CD8-positive, alpha-beta memory T cell (primary cell): ENCODE data around the gene COPZ1. TPM values are rescaled to one million over a fixed set of nuclear protein-coding genes. Genes with fewer than 3 reads are reported as not detected.
A peak's percentile ranks its signal among the peaks of the same experiment; 100 is the strongest.

Source experiments
- CTCF ChIA-PET: fragments of 350-600 bp; sonication (Branson Sonifier 250); formaldehyde crosslinking; loops from one replicate; lab custom pipeline; 2021; ENCODE audit warnings: antibody characterized with exemption; lab: Charles Lee
- POLR2A ChIA-PET: fragments of 350-600 bp; sonication (Branson Sonifier 250); formaldehyde crosslinking; loops from one replicate; lab custom pipeline; 2021; ENCODE audit warnings: antibody characterized with exemption; lab: Charles Lee
- DNase-seq, 5 donors: peaks; one replicate each; pipeline versions ENCODE4 v3.0.0 to v3.0.0-alpha.2; 2020 to 2022; ENCODE audit warnings: mixed read lengths in 1 of 5
- H3K27ac ChIP-seq: one replicate; pipeline ENCODE4 v1.7.0; 2013; ENCODE audit warnings: low read depth, mild to moderate bottlenecking, low read length, moderate library complexity
- H3K27me3 ChIP-seq: 2 replicates; pipeline ENCODE4 v1.7.0; 2013; ENCODE audit warnings: low read length, mild to moderate bottlenecking; ENCODE audit not compliant: insufficient read depth, poor library complexity, severe bottlenecking
- H3K36me3 ChIP-seq: 2 replicates; pipeline ENCODE4 v1.7.0; 2013; ENCODE audit warnings: mild to moderate bottlenecking, low read length, moderate library complexity; ENCODE audit not compliant: insufficient read depth
- H3K4me1 ChIP-seq: 2 replicates; pipeline ENCODE4 v1.7.0; 2013; ENCODE audit warnings: mild to moderate bottlenecking, low read length, moderate library complexity; ENCODE audit not compliant: insufficient read depth
- H3K4me3 ChIP-seq: 2 replicates; pipeline ENCODE4 v1.7.0; 2013; ENCODE audit warnings: mild to moderate bottlenecking, low read length
- H3K9me3 ChIP-seq: 2 replicates; pipeline ENCODE4 v1.7.0; 2013; ENCODE audit warnings: mild to moderate bottlenecking, low read length
- H3K27ac Mint-ChIP-seq, 8 donors: one replicate each; pipeline ENCODE4 v1.8.0; 2020 to 2021; ENCODE audit warnings: mixed read lengths in 8 of 8, mild to moderate bottlenecking in 6 of 8, inconsistent platforms in 3 of 8, moderate library complexity in 3 of 8
- H3K27me3 Mint-ChIP-seq, 2 donors: one replicate each; pipeline ENCODE4 v1.8.0; 2020 to 2021; ENCODE audit warnings: mixed read lengths in 2 of 2, mild to moderate bottlenecking in 1 of 2, moderate library complexity in 1 of 2
- H3K36me3 Mint-ChIP-seq, 3 donors: one replicate each; pipeline ENCODE4 v1.8.0; 2020 to 2021; ENCODE audit warnings: mixed read lengths in 3 of 3, inconsistent platforms in 1 of 3, mild to moderate bottlenecking in 1 of 3
- H3K4me1 Mint-ChIP-seq, 3 donors: one replicate each; pipeline ENCODE4 v1.8.0; 2020 to 2021; ENCODE audit warnings: mixed read lengths in 3 of 3, inconsistent platforms in 1 of 3, mild to moderate bottlenecking in 1 of 3
- H3K4me3 Mint-ChIP-seq, 7 donors: one replicate each; pipeline ENCODE4 v1.8.0; 2020 to 2021; ENCODE audit warnings: mixed read lengths in 7 of 7, mild to moderate bottlenecking in 6 of 7, moderate library complexity in 4 of 7, inconsistent platforms in 2 of 7
- H3K9me3 Mint-ChIP-seq, 5 donors: one replicate each; pipeline ENCODE4 v1.8.0; 2020 to 2022; ENCODE audit warnings: mixed read lengths in 5 of 5, mild to moderate bottlenecking in 3 of 5, moderate library complexity in 2 of 5, inconsistent platforms in 1 of 5
- polyA plus RNA-seq: library from polyadenylated mRNA; unstranded; fragments of 300-500 nt; fragmentation: Illumina TruSeq; gene quantifications from one replicate; pipeline ENCODE4 v1.2.3, GENCODE V29; 2021
- total RNA-seq, 2 experiments: library from RNA; stranded (reverse); gene quantifications; one replicate each; pipeline ENCODE4 v1.2.3, GENCODE V29; 2021

Gene COPZ1
- total and polyA plus RNA-seq, 3 experiments from 2014 or later = 112 to 158 (median 115) TPM

GRCh38 chr12:54397157-54397556, 72.2 kb downstream of the COPZ1 start:
- no peak overlapping the region for H3K4me3 Mint-ChIP-seq
- peaks cover 18 to 29% (median 25%) of the 10 kb centered on the region in 3 donors for H3K4me1 Mint-ChIP-seq
- no peaks in the 10 kb centered on the region for H3K9me3 Mint-ChIP-seq
- Histone ChIP-seq H3K36me3 (peaks cover 74% of the 10 kb centered on the region), H3K4me3 (no peak overlapping the region), H3K27ac (no peak overlapping the region), H3K27me3 (no peaks in the 10 kb centered on the region), H3K4me1 (peaks cover 20% of the 10 kb centered on the region), H3K9me3 (no peaks in the 10 kb centered on the region)
- ChIA-PET POLR2A (interaction anchor here (0.6 kb wide), 1 partner anchor 9 kb away, joined by 3 read pairs; no protein-coding TSS in a partner anchor), CTCF (interaction anchor here (0.6 to 11.8 kb wide), 6 partner anchors 12 to 75 kb away, joined by 3 to 386 read pairs (median 3); partner anchors contain the start of genes ITGA5 and ZNF385A)
- no peak for DNase-seq
- H3K36me3 Mint-ChIP-seq = peaks cover 4 to 79% (median 24%) of the 10 kb centered on the region in 3 donors
- H3K27ac Mint-ChIP-seq = peak overlapping the region in 4 of 8 donors; percentile 12 to 49 (median 46)
- no peaks in the 10 kb centered on the region for H3K27me3 Mint-ChIP-seq

- ChIA-PET CTCF (interaction anchor here (0.8 to 11.8 kb wide), 8 partner anchors 17 to 130 kb away, joined by 3 to 386 read pairs (median 30); partner anchors contain the start of genes ITGA5 and NCKAP1L), POLR2A (interaction anchor here (0.7 to 2.7 kb wide), 2 partner anchors 16 to 41 kb away, joined by 7 to 17 read pairs; no protein-coding TSS in a partner anchor)
- Histone ChIP-seq H3K4me3 (no peak overlapping the region), H3K27me3 (no peaks in the 10 kb centered on the region), H3K27ac (no peak overlapping the region), H3K9me3 (no peaks in the 10 kb centered on the region), H3K36me3 (peaks cover 81% of the 10 kb centered on the region), H3K4me1 (peaks cover 17% of the 10 kb centered on the region)
- Mint-ChIP-seq H3K4me1 (peaks cover 18 to 29% (median 21%) of the 10 kb centered on the region in 3 donors), H3K9me3 (no peaks in the 10 kb centered on the region), H3K36me3 (peaks cover 4 to 90% (median 25%) of the 10 kb centered on the region in 3 donors), H3K27me3 (no peaks in the 10 kb centered on the region), H3K27ac (peak overlapping the region in 5 of 8 donors; percentile 54 to 84 (median 74)), H3K4me3 (no peak overlapping the region)
- no peak for DNase-seq
Measured at GRCh38 chr12:54398218-54398617, 73.3 kb downstream of the COPZ1 start.

GRCh38 chr12:54398995-54399793, 74.3 kb downstream of the COPZ1 start:
- H3K4me1 Mint-ChIP-seq = peaks cover 10 to 23% (median 15%) of the 10 kb centered on the region in 3 donors
- H3K36me3 ChIP-seq = peaks cover 91% of the 10 kb centered on the region
- H3K9me3 ChIP-seq = no peaks in the 10 kb centered on the region
- peak overlapping the region; percentile 7 to 92 (median 44) for H3K27ac Mint-ChIP-seq
- peak; percentile 77 to 91 (median 82) for DNase-seq
- no peak overlapping the region for H3K27ac ChIP-seq
- no peak overlapping the region for H3K4me3 ChIP-seq
- no peaks in the 10 kb centered on the region for H3K27me3 Mint-ChIP-seq
- H3K4me3 Mint-ChIP-seq = no peak overlapping the region
- no peaks in the 10 kb centered on the region for H3K9me3 Mint-ChIP-seq
- H3K4me1 ChIP-seq = peaks cover 12% of the 10 kb centered on the region
- POLR2A ChIA-PET = interaction anchor here (0.7 to 2.7 kb wide), 4 partner anchors 15 to 119 kb away, joined by 5 to 17 read pairs (median 6); partner anchors contain the start of genes CBX5, HNRNPA1 and NCKAP1L
- H3K36me3 Mint-ChIP-seq = peaks cover 5 to 94% (median 25%) of the 10 kb centered on the region in 3 donors
- CTCF ChIA-PET = interaction anchor here (0.6 to 11.8 kb wide), 34 partner anchors 9 to 924 kb away, joined by 3 to 386 read pairs (median 4); partner anchors contain the start of genes CBX5, ITGA5 and NCKAP1L
- no peaks in the 10 kb centered on the region for H3K27me3 ChIP-seq

- H3K4me1 ChIP-seq = peaks cover 19% of the 10 kb centered on the region
- Mint-ChIP-seq H3K4me3 (no peak overlapping the region), H3K9me3 (no peaks in the 10 kb centered on the region), H3K27ac (peak overlapping the region in 6 of 8 donors; percentile 8 to 88 (median 64)), H3K27me3 (no peaks in the 10 kb centered on the region), H3K36me3 (peaks cover 10 to 94% (median 32%) of the 10 kb centered on the region in 3 donors), H3K4me1 (peaks cover 21 to 30% (median 25%) of the 10 kb centered on the region in 3 donors)
- ChIA-PET CTCF (interaction anchor here (1.6 to 11.8 kb wide), 6 partner anchors 14 to 50 kb away, joined by 3 to 386 read pairs (median 42); partner anchors contain the start of gene ITGA5), POLR2A (no interaction called here)
- no peak for DNase-seq
- no peaks in the 10 kb centered on the region for H3K27me3 ChIP-seq
- H3K36me3 ChIP-seq = peaks cover 86% of the 10 kb centered on the region
- H3K9me3 ChIP-seq = no peaks in the 10 kb centered on the region
- no peak overlapping the region for H3K27ac ChIP-seq
- no peak overlapping the region for H3K4me3 ChIP-seq
Measured at GRCh38 chr12:54401119-54401518, 76.2 kb downstream of the COPZ1 start.

Other genes with a start within 250 kb of the COPZ1 start
- gene SMUG1, start 136.1 kb upstream of the COPZ1 start, total RNA-seq = 10 to 100 TPM; 23.3 to 25.2 TPM
- 24.1 TPM for gene SMUG1, start 136.1 kb upstream of the COPZ1 start, polyA plus RNA-seq
- gene CBX5, start 45.0 kb upstream of the COPZ1 start, total RNA-seq = 10 to 100 TPM; 82.0 to 87.8 TPM
- 19.2 TPM for gene CBX5, start 45.0 kb upstream of the COPZ1 start, polyA plus RNA-seq
- 1,000 to 10,000 TPM; 1,970 to 2,000 TPM for gene HNRNPA1, start 44.4 kb upstream of the COPZ1 start, total RNA-seq
- 822 TPM for gene HNRNPA1, start 44.4 kb upstream of the COPZ1 start, polyA plus RNA-seq
- not detected for gene NFE2, start 24.1 kb upstream of the COPZ1 start, total RNA-seq
- gene NFE2, start 24.1 kb upstream of the COPZ1 start, polyA plus RNA-seq = not detected
- gene GPR84, start 39.4 kb downstream of the COPZ1 start, total RNA-seq = under 1 TPM; 0.15 to 0.16 TPM
- not detected for gene GPR84, start 39.4 kb downstream of the COPZ1 start, polyA plus RNA-seq
- gene ZNF385A, start 59.6 kb downstream of the COPZ1 start, total RNA-seq = under 1 TPM; 0.77 to 0.78 TPM
- gene ZNF385A, start 59.6 kb downstream of the COPZ1 start, polyA plus RNA-seq = not detected
- gene ITGA5, start 94.1 kb downstream of the COPZ1 start, total RNA-seq = 10 to 100 TPM; 23.2 to 25.7 TPM
- gene ITGA5, start 94.1 kb downstream of the COPZ1 start, polyA plus RNA-seq = 50.6 TPM
- gene GTSF1, start 148.5 kb downstream of the COPZ1 start, total RNA-seq = 10 to 100 TPM in 1 of 2 experiments, 1 to 10 TPM in 1; 8.8 to 10.4 TPM
- 20.0 TPM for gene GTSF1, start 148.5 kb downstream of the COPZ1 start, polyA plus RNA-seq
- gene NCKAP1L, start 172.6 kb downstream of the COPZ1 start, total RNA-seq = 10 to 100 TPM; 82.4 to 87.1 TPM
- gene NCKAP1L, start 172.6 kb downstream of the COPZ1 start, polyA plus RNA-seq = 87.6 TPM
- 1 to 10 TPM; 4.3 to 4.9 TPM for gene PDE1B, start 224.5 kb downstream of the COPZ1 start, total RNA-seq
- gene PDE1B, start 224.5 kb downstream of the COPZ1 start, polyA plus RNA-seq = 0.33 TPM